GM23338 (cell line): ENCODE measurements around the gene RNF114. TPM values are rescaled to one million over a fixed set of nuclear protein-coding genes. Genes with fewer than 3 reads are reported as not detected.
A peak's percentile ranks its signal among the peaks of the same experiment; 100 is the strongest.
"Not testable (repeated sequence)": the region's sequence is repeated elsewhere in the genome, so short reads cannot be mapped to it uniquely, and the experiment has no call there.

Source experiments
- ATAC-seq: fragments of 200-7000 bp; cut with Tn5 transposase; 3 replicates; pipeline ENCODE4 v1.9.1; 2020
- DNase-seq: peaks from one replicate; pipeline ENCODE4 v3.0.0-alpha.2; 2015; ENCODE audit warnings: low spot score
- H2AFZ ChIP-seq: fragments of 200-600 bp; sonication (generic); 2 replicates; pipeline ENCODE4 v1.8.0; 2016; ENCODE audit warnings: antibody characterized with exemption, mild to moderate bottlenecking, moderate library complexity
- H3F3A ChIP-seq: fragments of 200-600 bp; sonication (generic); replicated peaks from 2 replicates; pipeline ENCODE4 v1.8.0; 2017; ENCODE audit warnings: antibody characterized with exemption, mixed run types, low read depth
- H3K27ac ChIP-seq: fragments of 200-600 bp; sonication (generic); 2 replicates; pipeline ENCODE4 v1.6.1; 2016; ENCODE audit warnings: low read depth
- H3K27me3 ChIP-seq: fragments of 200-600 bp; sonication (generic); 2 replicates; pipeline ENCODE4 v1.8.0; 2016; ENCODE audit warnings: mild to moderate bottlenecking, mixed run types, moderate library complexity; ENCODE audit not compliant: insufficient read depth
- H3K36me3 ChIP-seq: fragments of 200-600 bp; sonication (generic); 2 replicates; pipeline ENCODE4 v1.8.0; 2016; ENCODE audit warnings: mild to moderate bottlenecking; ENCODE audit not compliant: insufficient read depth
- H3K4me1 ChIP-seq: fragments of 200-600 bp; sonication (generic); 2 replicates; pipeline ENCODE4 v1.8.0; 2016; ENCODE audit warnings: mild to moderate bottlenecking, moderate library complexity; ENCODE audit not compliant: insufficient read depth
- H3K4me2 ChIP-seq: fragments of 200-600 bp; sonication (generic); 2 replicates; pipeline ENCODE4 v1.7.1; 2017; ENCODE audit warnings: mixed run types
- H3K4me3 ChIP-seq: fragments of 200-600 bp; sonication (generic); 2 replicates; pipeline ENCODE4 v1.6.1; 2016; ENCODE audit warnings: mixed run types
- H3K79me2 ChIP-seq: fragments of 200-600 bp; sonication (generic); replicated peaks from 2 replicates; pipeline ENCODE4 v1.8.0; 2017; ENCODE audit warnings: mild to moderate bottlenecking; ENCODE audit not compliant: insufficient read depth
- H3K9me2 ChIP-seq: fragments of 200-600 bp; sonication (generic); 2 replicates; pipeline ENCODE4 v1.8.0; 2017; ENCODE audit not compliant: insufficient read depth
- H4K20me1 ChIP-seq: fragments of 200-600 bp; sonication (generic); replicated peaks from 2 replicates; pipeline ENCODE4 v1.8.0; 2017; ENCODE audit warnings: mild to moderate bottlenecking; ENCODE audit not compliant: insufficient read depth
- H3K27ac Mint-ChIP-seq: 2 replicates; pipeline ENCODE4 v1.8.0; 2020; ENCODE audit warnings: inconsistent platforms, mild to moderate bottlenecking, moderate library complexity, mixed read lengths
- H3K27me3 Mint-ChIP-seq: 3 replicates; pipeline ENCODE4 v1.8.0; 2022; ENCODE audit warnings: low read depth, mild to moderate bottlenecking, moderate library complexity, mixed read lengths, inconsistent platforms; ENCODE audit not compliant: insufficient read depth, poor library complexity
- H3K36me3 Mint-ChIP-seq: 3 replicates; pipeline ENCODE4 v1.8.0; 2021; ENCODE audit warnings: low read depth, mild to moderate bottlenecking, inconsistent platforms, moderate library complexity, mixed read lengths
- H3K4me1 Mint-ChIP-seq: 3 replicates; pipeline ENCODE4 v1.8.0; 2020; ENCODE audit warnings: mild to moderate bottlenecking, inconsistent platforms, mixed read lengths
- H3K4me3 Mint-ChIP-seq: 3 replicates; pipeline ENCODE4 v1.8.0; 2021; ENCODE audit warnings: moderate library complexity, mild to moderate bottlenecking, inconsistent platforms, mixed read lengths
- H3K9me3 Mint-ChIP-seq: 3 replicates; pipeline ENCODE4 v1.8.0; 2020; ENCODE audit warnings: moderate library complexity, mild to moderate bottlenecking, inconsistent platforms, mixed read lengths
- CREB1 ChIP-seq: fragments of 250-450 bp; sonication (Bioruptor Pico); IDR thresholded peaks from 2 replicates; pipeline ENCODE4 v1.5.0; 2020; ENCODE audit warnings: low read depth, mild to moderate bottlenecking, moderate library complexity
- CTCF ChIP-seq, 2 experiments: fragments of 200-600 bp in 1 of 2; sonication (generic) in 1 of 2; conservative IDR thresholded peaks; 2 replicates each; pipeline versions ENCODE4 v1.5.1 to v1.6.1; 2016 to 2017; ENCODE audit warnings: antibody characterized with exemption in 2 of 2, low read depth in 2 of 2, mild to moderate bottlenecking in 2 of 2, moderate library complexity in 1 of 2
- EZH2 ChIP-seq: fragments of 200-600 bp; sonication (generic); IDR thresholded peaks from one replicate; pipeline ENCODE4 v1.8.0; 2017; ENCODE audit warnings: antibody characterized with exemption, mild to moderate bottlenecking, low read depth; ENCODE audit not compliant: unreplicated experiment
- JUNB ChIP-seq: IDR thresholded peaks from one replicate; pipeline ENCODE4 v1.6.1; 2016; ENCODE audit warnings: antibody characterized with exemption; ENCODE audit not compliant: unreplicated experiment
- NANOG ChIP-seq: IDR thresholded peaks from 2 replicates; pipeline ENCODE4 v1.6.1; 2016; ENCODE audit warnings: antibody characterized with exemption, borderline replicate concordance
- STAT1 ChIP-seq: IDR thresholded peaks from one replicate; pipeline ENCODE4 v1.6.1; 2016; ENCODE audit warnings: antibody characterized with exemption; ENCODE audit not compliant: unreplicated experiment
- ZNF331 ChIP-seq: fragments of 250-450 bp; sonication (Bioruptor Pico); IDR thresholded peaks from 2 replicates; pipeline ENCODE4 v1.5.0; 2020; ENCODE audit warnings: low read depth, mild to moderate bottlenecking, moderate library complexity
- ZNF462 ChIP-seq: fragments of 250-450 bp; sonication (Bioruptor Pico); IDR thresholded peaks from 2 replicates; pipeline ENCODE4 v1.5.0; 2020; ENCODE audit warnings: mild to moderate bottlenecking, moderate library complexity
- polyA plus RNA-seq: library from polyadenylated mRNA; unstranded; fragments of >200 nt; fragmentation: Nextera tagmentation; extraction: Ambion mirVana; gene quantifications from 2 replicates; pipeline ENCODE4 v1.2.1, GENCODE V29; 2016
- total RNA-seq: library from RNA; depleted of rRNA; stranded (reverse); fragments of >200 nt; shearing (Covaris generic); gene quantifications from 2 replicates; pipeline ENCODE4 v1.2.3, GENCODE V29; 2014

RNF114 gene
- total and polyA plus RNA-seq, 2 experiments from 2014 or later: 155 to 279 TPM

- H3K4me3 Mint-ChIP-seq: no peak overlapping the region
- H3K9me2 ChIP-seq: no peaks in the 10 kb centered on the region
- H3K27me3 ChIP-seq: peaks cover 21% of the 10 kb centered on the region
- H2AFZ ChIP-seq: no peak overlapping the region
- peaks cover 22% of the 10 kb centered on the region for H3K4me1 Mint-ChIP-seq
- H3K4me2 ChIP-seq: no peak overlapping the region
- no peak overlapping the region for H3K4me3 ChIP-seq
- ATAC-seq: no peak
- peaks cover 16% of the 10 kb centered on the region for H3K27me3 Mint-ChIP-seq
- no peak for TF ChIP-seq JUNB
- DNase-seq: no peak
- H3K27ac ChIP-seq: no peak overlapping the region
- no peaks in the 10 kb centered on the region for H3K36me3 Mint-ChIP-seq
- no peaks in the 10 kb centered on the region for H3K36me3 ChIP-seq
- H3K9me3 Mint-ChIP-seq: no peaks in the 10 kb centered on the region
- no peaks in the 10 kb centered on the region for H4K20me1 ChIP-seq
- 0 out of 2 replicates have a peak, but pooled peaks cover 11% of the 10 kb centered on the region for H3F3A ChIP-seq
- no peaks in the 10 kb centered on the region for H3K79me2 ChIP-seq
- H3K27ac Mint-ChIP-seq: no peak overlapping the region
- H3K4me1 ChIP-seq: peaks cover 18% of the 10 kb centered on the region
Measured at GRCh38 chr20:49976542-49976941, 40.3 kb downstream of the RNF114 start.

GRCh38 chr20:49977740-49978139 is 41.5 kb downstream of the RNF114 start:
- H3K4me3 ChIP-seq, H3K36me3 ChIP-seq, H3K4me3 Mint-ChIP-seq, H4K20me1 ChIP-seq, H3K79me2 ChIP-seq, DNase-seq, H3K4me2 ChIP-seq, H3K9me2 ChIP-seq, ATAC-seq, H3K36me3 Mint-ChIP-seq, H3K27ac ChIP-seq, H2AFZ ChIP-seq, H3K9me3 Mint-ChIP-seq, H3K27ac Mint-ChIP-seq: not testable (repeated sequence)
- Histone ChIP-seq H3K4me1 (peaks cover 23% of the 10 kb centered on the region), H3F3A (0 out of 2 replicates have a peak, but pooled peaks cover 11% of the 10 kb centered on the region), H3K27me3 (peaks cover 28% of the 10 kb centered on the region)
- peaks cover 25% of the 10 kb centered on the region for H3K27me3 Mint-ChIP-seq
- peaks cover 29% of the 10 kb centered on the region for H3K4me1 Mint-ChIP-seq

GRCh38 chr20:49978685-49979029 is 42.5 kb downstream of the RNF114 start:
- Mint-ChIP-seq H3K36me3 (peaks cover 2% of the 10 kb centered on the region; the same call in 1 of the 3 replicates), H3K27ac (no peak overlapping the region), H3K4me3 (peak overlapping the region; percentile 4; the same call in 2 of the 3 replicates), H3K4me1 (peaks cover 32% of the 10 kb centered on the region), H3K9me3 (peaks cover 3% of the 10 kb centered on the region; the same call in 1 of the 3 replicates), H3K27me3 (peaks cover 34% of the 10 kb centered on the region)
- Histone ChIP-seq H3K9me2 (no peaks in the 10 kb centered on the region), H3K27me3 (peaks cover 35% of the 10 kb centered on the region), H2AFZ (no peak overlapping the region), H3K79me2 (no peaks in the 10 kb centered on the region), H3K4me3 (peak overlapping the region; percentile 55; the same call in 1 of the 2 replicates), H3K27ac (no peak overlapping the region), H3K36me3 (no peaks in the 10 kb centered on the region), H3K4me2 (peak overlapping the region; percentile 78), H3K4me1 (peaks cover 24% of the 10 kb centered on the region), H4K20me1 (no peaks in the 10 kb centered on the region), H3F3A (0 out of 2 replicates have a peak, but pooled peaks cover 11% of the 10 kb centered on the region)
- no peak for ATAC-seq
- no peak for DNase-seq
- TF ChIP-seq EZH2 (no peak), JUNB (no peak), ZNF331 (CRISPR knock-in tag) (no peak), STAT1 (no peak), NANOG (no peak), CREB1 (CRISPR knock-in tag) (no peak), CTCF (conservative IDR thresholded peaks at IDR 0.05; ENCODE audit: low read depth in 2 of 2) (no peak), ZNF462 (CRISPR knock-in tag) (no peak)
